ENCODE measurements around the gene PMM1. TPM values are rescaled to one million over a fixed set of nuclear protein-coding genes. Genes with fewer than 3 reads are reported as not detected.
"Not testable (repeated sequence)": the region's sequence is repeated elsewhere in the genome, so short reads cannot be mapped to it uniquely, and the experiment has no call there.

PMM1 gene
- 4.2 and 17.5 TPM in 2 replicates for total RNA-seq (2014; rRNA removed; shearing (Covaris generic))

GRCh38 chr22:41589391-41590241 is at the start of gene PMM1:
Gene PMM1 (minus strand): TSS chr22:41589840. CDS start chr22:41589805, 35 bp downstream.
- DNase-seq (ENCODE audit: low spot score): peak; percentile 98

- no peak for DNase-seq (ENCODE audit: low spot score)
Observed at GRCh38 chr22:41638748-41639147, 49.1 kb upstream of the PMM1 start.

GRCh38 chr22:41638124-41638523 is 48.5 kb upstream of the PMM1 start:
- DNase-seq (ENCODE audit: low spot score): no peak

- not testable (repeated sequence) for DNase-seq (ENCODE audit: low spot score)
Observed at GRCh38 chr22:41637623-41638022, 48.0 kb upstream of the PMM1 start.

GRCh38 chr22:41636467-41636866 is 46.8 kb upstream of the PMM1 start:
- DNase-seq (ENCODE audit: low spot score): no peak

- not testable (repeated sequence) for DNase-seq (ENCODE audit: low spot score)
Observed at GRCh38 chr22:41634610-41635009, 45.0 kb upstream of the PMM1 start.

- DNase-seq (ENCODE audit: low spot score): not testable (repeated sequence)
Observed at GRCh38 chr22:41631615-41632014, 42.0 kb upstream of the PMM1 start.

DNA sequence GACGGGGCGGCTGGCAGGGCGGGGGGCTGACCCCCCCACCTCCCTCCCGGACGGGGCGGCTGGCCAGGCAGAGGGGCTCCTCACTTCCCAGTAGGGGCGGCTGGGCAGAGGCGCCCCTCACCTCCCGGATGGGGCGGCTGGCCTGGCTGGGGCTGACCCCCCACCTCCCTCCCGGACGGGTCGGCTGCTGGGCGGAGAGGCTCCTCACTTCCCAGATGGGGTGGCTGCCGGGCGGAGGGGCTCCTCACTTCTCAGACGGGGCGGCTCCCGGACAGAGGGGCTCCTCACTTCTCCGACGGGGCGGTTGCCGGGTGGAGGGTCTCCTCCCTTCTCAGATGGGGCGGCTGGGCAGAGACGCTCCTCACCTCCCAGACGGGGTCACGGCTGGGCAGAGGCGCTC is 41.5 kb upstream of the PMM1 start:
- not testable (repeated sequence) for DNase-seq (ENCODE audit: low spot score)

GRCh38 chr22:41625577-41625976 is 35.9 kb upstream of the PMM1 start:
- no peak for DNase-seq (ENCODE audit: low spot score)

GRCh38 chr22:41621911-41622179 is 32.2 kb upstream of the PMM1 start:
- DNase-seq (ENCODE audit: low spot score): no peak

GRCh38 chr22:41621099-41621910 is 31.7 kb upstream of the PMM1 start, which contains the start of gene XRCC6:
Gene XRCC6 (plus strand): TSS chr22:41621295. CDS start chr22:41622005, 710 bp downstream.
- DNase-seq (ENCODE audit: low spot score): peak; percentile 100

DNA sequence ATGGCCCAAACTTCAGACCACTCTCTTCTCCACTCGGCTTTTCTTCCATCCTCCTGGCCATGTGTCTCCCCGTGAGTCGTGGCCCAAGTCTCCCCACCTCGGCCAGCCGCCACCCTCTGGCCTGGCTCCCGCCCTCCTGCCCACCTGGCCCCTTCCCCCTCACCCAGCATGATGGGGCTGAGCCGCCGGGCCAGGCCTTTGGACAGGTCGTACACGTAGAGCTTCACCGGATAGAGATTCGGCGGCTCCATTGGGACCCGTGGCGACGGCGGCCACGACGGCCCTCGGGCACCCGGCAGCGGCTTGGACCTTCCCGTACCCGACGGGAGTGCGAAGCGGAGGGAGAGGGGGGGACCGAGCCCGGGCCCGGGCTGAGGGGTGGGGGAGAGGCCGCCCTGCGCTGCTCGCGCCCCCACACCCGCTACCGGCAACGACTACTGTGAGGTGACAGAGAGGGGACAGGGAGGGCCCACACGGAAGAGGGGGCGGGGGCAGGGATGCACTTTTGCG is 31.0 kb upstream of the PMM1 start, which contains the start of gene DESI1:
Gene DESI1 (minus strand): TSS at position 455 of the 510 bp plus-strand sequence. CDS start 204 bp downstream, at position 251.
- DNase-seq (ENCODE audit: low spot score): no peak

GRCh38 chr22:41619979-41620588 is 30.4 kb upstream of the PMM1 start:
- DNase-seq (ENCODE audit: low spot score): no peak

DNA sequence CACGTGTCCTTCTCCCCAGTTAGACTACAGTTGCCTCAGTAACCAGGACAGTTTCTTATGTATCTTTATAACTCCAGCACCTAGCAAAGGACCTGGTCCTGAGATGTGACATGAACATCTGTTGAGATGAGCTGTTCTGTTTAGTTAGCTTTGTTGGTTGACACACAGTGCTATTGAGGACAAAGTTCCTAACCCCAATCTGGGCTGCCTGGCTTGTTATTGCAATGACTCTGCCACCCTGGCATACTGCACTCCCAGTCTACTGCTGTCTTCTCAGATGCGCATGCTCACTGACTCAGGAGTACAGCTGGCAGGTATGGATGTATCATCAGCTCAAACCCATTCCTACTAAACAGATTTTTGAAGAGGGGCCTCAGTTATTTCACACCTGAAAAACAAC is 23.8 kb upstream of the PMM1 start:
- no peak for DNase-seq (ENCODE audit: low spot score)

DNA sequence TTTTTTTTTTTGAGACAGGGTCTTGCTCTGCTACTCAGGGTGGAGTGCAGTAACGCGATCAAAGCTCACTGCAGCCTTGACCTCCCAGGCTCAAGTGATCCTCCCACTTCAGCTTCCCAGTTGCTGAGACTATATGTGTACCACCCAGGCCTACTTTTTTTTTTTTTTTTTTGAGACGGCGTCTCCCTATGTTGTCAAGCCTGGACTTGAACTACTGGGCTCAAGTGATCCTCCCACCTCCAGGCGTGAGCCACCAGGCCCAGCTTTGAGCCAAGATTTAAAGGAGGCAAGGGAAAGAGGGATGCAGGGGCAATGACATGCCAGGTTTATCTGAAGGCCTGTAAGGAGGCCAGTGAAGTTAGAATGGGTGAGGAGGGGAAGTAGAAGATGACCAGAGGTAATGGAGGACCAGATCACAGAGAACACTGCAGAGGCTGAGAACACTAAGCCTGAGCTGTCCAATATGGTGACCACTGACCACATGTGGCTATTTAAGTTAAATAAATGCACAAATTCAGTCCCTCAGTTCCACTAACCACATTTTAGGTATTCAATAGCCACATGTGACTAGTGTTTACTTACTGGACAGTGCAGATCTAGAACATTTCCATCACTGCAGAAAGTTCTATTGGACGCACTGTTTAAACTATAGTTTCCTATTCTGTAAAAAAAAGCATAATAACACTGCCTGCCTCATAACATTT is 23.1 kb upstream of the PMM1 start:
- no peak for DNase-seq (ENCODE audit: low spot score)

DNA sequence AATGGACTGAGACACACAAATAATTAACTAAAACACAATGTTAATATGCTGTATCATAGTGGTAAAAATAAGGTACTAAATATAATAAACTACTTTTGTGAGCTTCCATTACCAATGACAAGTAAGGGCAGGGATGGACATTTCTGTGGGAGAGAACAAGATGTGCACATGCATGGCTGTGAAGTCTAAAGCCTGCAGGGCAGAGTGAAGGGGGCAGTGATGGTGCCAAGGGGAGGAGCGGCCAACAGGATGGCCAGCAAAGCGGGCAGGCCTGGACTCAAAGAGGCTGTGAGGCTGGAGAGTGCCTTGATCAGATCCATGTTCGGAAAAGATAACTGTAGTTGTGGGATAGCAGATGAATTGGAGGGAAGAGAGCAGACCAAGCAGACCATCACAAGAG is 18.7 kb upstream of the PMM1 start:
- no peak for DNase-seq (ENCODE audit: low spot score)

GRCh38 chr22:41603873-41604332 is 14.3 kb upstream of the PMM1 start:
- DNase-seq (ENCODE audit: low spot score): peak; percentile 39

GRCh38 chr22:41600976-41601375 is 11.3 kb upstream of the PMM1 start:
- DNase-seq (ENCODE audit: low spot score): no peak

DNA sequence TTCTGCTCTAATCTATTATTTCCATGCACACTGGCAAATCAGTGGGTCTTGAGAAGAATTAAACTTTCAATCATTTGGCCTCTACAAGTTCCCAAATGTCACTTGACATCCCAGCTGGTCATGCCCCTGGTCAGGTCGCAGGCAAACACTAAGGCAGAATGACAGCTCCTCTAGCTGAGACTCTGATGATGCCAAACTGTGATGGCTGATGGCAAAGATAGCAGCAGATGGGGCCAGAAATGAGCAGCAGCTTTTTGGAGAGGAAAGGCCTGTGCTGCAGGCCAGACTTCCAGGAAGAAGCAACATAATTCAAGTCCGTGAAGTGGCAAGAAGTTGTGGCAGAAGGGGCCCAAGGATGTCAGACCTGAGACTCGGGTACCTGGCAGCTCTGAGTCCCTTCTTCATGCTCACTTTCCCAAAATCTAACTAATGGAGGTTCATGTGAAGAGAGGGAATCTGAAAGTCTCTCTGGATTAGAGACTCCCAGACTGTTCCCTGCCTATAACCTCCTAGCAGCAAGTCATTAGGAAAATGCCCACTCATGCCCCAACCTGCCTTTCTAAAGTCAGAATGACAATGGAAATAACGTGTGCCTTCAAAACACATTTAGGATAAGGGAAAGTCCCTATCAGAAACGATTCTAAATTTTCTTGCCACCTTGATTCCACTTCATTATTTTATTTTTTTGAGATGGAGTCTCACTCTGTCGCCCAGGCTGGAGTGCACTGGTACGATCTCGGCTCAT is 9.4 kb upstream of the PMM1 start:
- DNase-seq (ENCODE audit: low spot score): no peak

DNA sequence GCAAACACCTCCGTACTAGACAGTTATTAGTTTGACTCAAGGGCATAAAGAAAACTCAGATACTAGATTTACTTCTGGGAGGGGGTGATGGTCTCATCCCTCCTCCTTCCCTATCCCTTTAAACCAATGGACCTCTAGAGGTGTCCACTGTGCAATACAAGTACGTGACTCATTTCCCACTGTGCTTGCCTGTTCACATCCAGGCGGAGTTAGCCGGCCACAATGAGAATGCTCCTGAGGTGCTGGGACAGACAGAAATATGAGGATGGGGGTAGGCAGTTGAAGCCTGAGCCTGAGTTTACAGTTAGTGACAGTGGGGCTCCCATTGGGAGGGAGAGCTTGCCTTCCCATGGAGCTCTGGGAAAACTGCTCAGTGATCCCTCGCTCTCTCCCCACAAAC is 8.4 kb upstream of the PMM1 start:
- DNase-seq (ENCODE audit: low spot score): peak; percentile 41

- no peak for DNase-seq (ENCODE audit: low spot score)
Observed at GRCh38 chr22:41597635-41597953, 8.0 kb upstream of the PMM1 start.

Measured in H4 (cell line).